Loucy (cell line): ENCODE measurements around the gene ADI1.

ENCODE experiments used
- EZH2phosphoT487 ChIP-seq: fragments of 200-600 bp; IDR thresholded peaks from 2 replicates; pipeline ENCODE4 v1.6.1; 2018; ENCODE audit warnings: antibody characterized with exemption, mild to moderate bottlenecking, moderate library complexity, borderline replicate concordance
- TF ChIP-seq, protein P1 (sequence below): fragments of 200-600 bp; sonication (generic); conservative IDR thresholded peaks from 2 replicates; pipeline ENCODE4 v1.5.1; 2014; ENCODE audit warnings: mild to moderate bottlenecking, antibody characterized with exemption, low read length

DNA sequence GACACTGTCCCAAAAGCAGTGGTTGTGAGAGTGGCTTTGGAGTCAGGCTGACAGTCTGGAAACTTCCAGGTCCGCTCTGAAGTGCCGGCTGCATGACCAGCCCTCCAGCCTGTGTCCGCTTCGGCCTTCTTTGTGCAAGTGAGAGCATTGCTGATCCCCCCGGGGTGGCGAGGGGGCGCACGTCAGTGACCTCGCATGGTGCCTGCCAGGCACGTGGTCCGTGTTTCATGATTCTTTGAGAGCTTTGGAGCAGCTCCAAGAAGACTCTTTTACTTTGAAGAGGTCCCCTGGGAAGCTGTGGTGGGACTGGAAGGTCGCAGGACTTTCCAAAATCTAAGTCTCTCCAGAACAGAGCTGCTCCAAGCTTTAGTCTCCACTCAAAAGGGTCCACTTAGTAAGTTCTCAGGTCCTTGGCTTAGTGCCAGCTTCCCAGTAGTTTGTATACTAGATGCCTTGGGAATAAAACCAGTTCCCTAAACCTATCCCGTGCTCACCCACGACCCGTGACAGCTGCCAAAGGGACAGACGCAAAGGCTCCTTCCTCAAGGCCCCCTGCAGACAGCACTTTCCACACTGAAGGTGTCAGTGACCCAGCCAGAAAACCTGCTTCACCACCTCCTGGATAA is 68.8 kb downstream of the ADI1 start:
- TF ChIP-seq, protein P1, sequence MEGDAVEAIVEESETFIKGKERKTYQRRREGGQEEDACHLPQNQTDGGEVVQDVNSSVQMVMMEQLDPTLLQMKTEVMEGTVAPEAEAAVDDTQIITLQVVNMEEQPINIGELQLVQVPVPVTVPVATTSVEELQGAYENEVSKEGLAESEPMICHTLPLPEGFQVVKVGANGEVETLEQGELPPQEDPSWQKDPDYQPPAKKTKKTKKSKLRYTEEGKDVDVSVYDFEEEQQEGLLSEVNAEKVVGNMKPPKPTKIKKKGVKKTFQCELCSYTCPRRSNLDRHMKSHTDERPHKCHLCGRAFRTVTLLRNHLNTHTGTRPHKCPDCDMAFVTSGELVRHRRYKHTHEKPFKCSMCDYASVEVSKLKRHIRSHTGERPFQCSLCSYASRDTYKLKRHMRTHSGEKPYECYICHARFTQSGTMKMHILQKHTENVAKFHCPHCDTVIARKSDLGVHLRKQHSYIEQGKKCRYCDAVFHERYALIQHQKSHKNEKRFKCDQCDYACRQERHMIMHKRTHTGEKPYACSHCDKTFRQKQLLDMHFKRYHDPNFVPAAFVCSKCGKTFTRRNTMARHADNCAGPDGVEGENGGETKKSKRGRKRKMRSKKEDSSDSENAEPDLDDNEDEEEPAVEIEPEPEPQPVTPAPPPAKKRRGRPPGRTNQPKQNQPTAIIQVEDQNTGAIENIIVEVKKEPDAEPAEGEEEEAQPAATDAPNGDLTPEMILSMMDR = no peak
- no peak for TF ChIP-seq EZH2phosphoT487
